ENCODE measurements around the gene FUBP1. TPM values are rescaled to one million over a fixed set of nuclear protein-coding genes. Genes with fewer than 3 reads are reported as not detected.

Gene FUBP1
- total RNA-seq, 2 experiments from 2014 or later: 204 to 220 TPM

DNA sequence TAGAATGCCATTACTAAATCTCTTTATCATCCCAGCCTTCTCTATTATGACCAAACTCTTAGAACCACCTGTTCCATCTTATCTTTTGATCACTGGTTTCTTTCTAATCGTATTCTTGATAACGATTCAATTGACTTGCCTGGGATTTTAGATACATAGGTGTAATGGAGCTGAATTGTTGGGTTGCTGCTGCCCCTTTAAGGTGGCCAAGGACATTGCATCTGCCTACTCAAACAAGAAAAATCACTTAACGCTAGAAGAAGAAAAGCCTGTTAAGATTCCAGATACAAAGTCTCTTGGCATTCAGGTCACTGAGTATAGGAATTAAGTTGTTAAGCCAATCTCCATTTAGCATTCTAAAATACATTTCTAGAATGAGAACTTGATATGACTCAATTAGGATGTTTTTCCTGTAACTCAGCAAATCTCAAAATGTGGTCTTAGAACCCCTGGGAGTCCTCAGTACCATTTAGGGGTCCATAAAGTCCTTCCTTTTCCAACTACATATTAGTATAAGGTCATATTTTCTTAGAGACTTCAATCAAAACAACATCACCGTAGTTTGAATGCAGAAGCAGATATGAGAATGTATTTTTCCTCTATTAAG is 78.1 kb downstream of the FUBP1 start:
- DNase-seq: peak; percentile 27
- POLR2A ChIA-PET: interaction anchor here (1.2 kb wide), 1 partner anchor 13 kb away, joined by 4 read pairs; no protein-coding TSS in a partner anchor
- no peak overlapping the region for H3K27ac Mint-ChIP-seq

GRCh38 chr1:77899647-77900320 is 79.1 kb downstream of the FUBP1 start:
- Mint-ChIP-seq H3K27me3 (no peaks in the 10 kb centered on the region), H3K4me1 (ENCODE audit: low read depth) (no peaks in the 10 kb centered on the region), H3K36me3 (no peaks in the 10 kb centered on the region), H3K27ac (no peak overlapping the region), H3K4me3 (no peak overlapping the region), H3K9me3 (no peaks in the 10 kb centered on the region)
- ChIA-PET POLR2A (interaction anchor here (1.2 kb wide), 1 partner anchor 14 kb away, joined by 4 read pairs; no protein-coding TSS in a partner anchor), CTCF (interaction anchor here (0.6 to 1.0 kb wide), 2 partner anchors 156 to 213 kb away, joined by 3 to 4 read pairs; no protein-coding TSS in a partner anchor)
- intact Hi-C loops (cut with micrococcal nuclease): loop anchor here (5.0 kb wide), 1 partner anchor 752 kb away; no protein-coding TSS in a partner anchor
- DNase-seq: no peak

More for the DNA sequence above, 78.1 kb downstream of the FUBP1 start:
- intact Hi-C loops (cut with micrococcal nuclease): loop anchor here (5.0 kb wide), 1 partner anchor 753 kb away; no protein-coding TSS in a partner anchor
- no peaks in the 10 kb centered on the region for H3K4me1 Mint-ChIP-seq (ENCODE audit: low read depth)
- CTCF ChIA-PET: interaction anchor here (1.0 kb wide), 1 partner anchor 157 kb away, joined by 3 read pairs; no protein-coding TSS in a partner anchor
- no peaks in the 10 kb centered on the region for H3K9me3 Mint-ChIP-seq
- H3K4me3 Mint-ChIP-seq: no peak overlapping the region
- H3K27me3 Mint-ChIP-seq: no peaks in the 10 kb centered on the region
- H3K36me3 Mint-ChIP-seq: no peaks in the 10 kb centered on the region

Other genes with a start within 250 kb of the FUBP1 start
- 10 to 100 TPM; 37.7 to 41.0 TPM for gene USP33, start 219.2 kb downstream of the FUBP1 start, total RNA-seq
- gene MIGA1, start 199.4 kb downstream of the FUBP1 start, total RNA-seq: 1 to 10 TPM; 9.1 to 9.9 TPM
- under 1 TPM; 0.51 to 0.57 TPM for gene NEXN, start 90.4 kb downstream of the FUBP1 start, total RNA-seq
- gene DNAJB4, start 25.9 kb upstream of the FUBP1 start, total RNA-seq: 10 to 100 TPM in 1 of 2 experiments, 1 to 10 TPM in 1; 9.1 to 10.8 TPM
- under 1 TPM in 1 of 2 experiments, not detected in 1; 0.17 TPM for gene GIPC2, start 66.9 kb upstream of the FUBP1 start, total RNA-seq

Data from activated CD4-positive, alpha-beta memory T cell treated with anti-CD3 and anti-CD28 coated beads for 36 hours (primary cell).